HK-2 (cell line): ENCODE measurements around the gene POMGNT1.

ENCODE experiments used
- DNase-seq: peaks from one replicate; pipeline ENCODE4 v3.0.0-alpha.2; 2018; ENCODE audit not compliant: unreplicated experiment

POMGNT1 gene

GRCh38 chr1:46157916-46158311, 40.3 kb downstream of the POMGNT1 start:
- no peak for DNase-seq

GRCh38 chr1:46153732-46154131, 44.5 kb downstream of the POMGNT1 start:
- DNase-seq, result no peak

GRCh38 chr1:46153228-46153627, 45.0 kb downstream of the POMGNT1 start:
- no peak for DNase-seq

GRCh38 chr1:46152016-46152415, 46.2 kb downstream of the POMGNT1 start:
- DNase-seq, result no peak

DNA sequence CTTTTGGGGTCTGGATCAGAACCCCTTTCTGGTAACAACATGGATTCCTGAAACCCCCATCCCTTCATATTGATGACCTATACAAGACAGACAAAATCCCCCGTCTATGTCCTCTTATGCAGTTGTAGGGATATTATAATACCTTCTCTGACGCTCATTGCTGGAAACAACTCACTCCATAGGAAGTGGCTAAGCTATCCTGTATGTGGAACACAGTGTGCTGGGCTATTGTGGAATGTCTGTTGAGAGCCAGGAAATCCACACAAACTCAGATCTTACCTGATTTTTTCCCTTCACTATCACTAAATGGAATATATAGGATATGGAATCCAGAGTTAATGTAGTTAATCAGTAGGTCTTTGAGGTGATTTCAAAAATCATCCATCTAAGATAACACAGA, 48.1 kb downstream of the POMGNT1 start:
- no peak for DNase-seq

- no peak for DNase-seq
Measured at GRCh38 chr1:46148318-46148717, 49.9 kb downstream of the POMGNT1 start.
